Measurements from ENCODE around the gene CARD19.

Gene CARD19

GRCh38 chr9:93149361-93149760 lies 53.3 kb downstream of the CARD19 start:
- DNase-seq (ENCODE audit: low read depth in 1 of 2, low spot score in 1 of 2) = no peak

GRCh38 chr9:93151097-93151784 lies 55.2 kb downstream of the CARD19 start:
- DNase-seq (ENCODE audit: low read depth in 1 of 2, low spot score in 1 of 2) = no peak

- DNase-seq (ENCODE audit: low read depth in 1 of 2, low spot score in 1 of 2) = no peak
Measured at GRCh38 chr9:93154293-93154903, 58.4 kb downstream of the CARD19 start.

GRCh38 chr9:93155716-93156474 lies 59.9 kb downstream of the CARD19 start:
- DNase-seq (ENCODE audit: low read depth in 1 of 2, low spot score in 1 of 2) = no peak

- no peak for DNase-seq (ENCODE audit: low read depth in 1 of 2, low spot score in 1 of 2)
Measured at GRCh38 chr9:93156475-93157008, 60.5 kb downstream of the CARD19 start.

GRCh38 chr9:93159601-93160471 lies 63.8 kb downstream of the CARD19 start:
- peak; percentile 41 to 68 for DNase-seq (ENCODE audit: low read depth in 1 of 2, low spot score in 1 of 2)

- DNase-seq (ENCODE audit: low read depth in 1 of 2, low spot score in 1 of 2) = no peak
Measured at GRCh38 chr9:93161786-93162562, 66.0 kb downstream of the CARD19 start.
